ENCODE results near the gene LETM1. TPM values are rescaled to one million over a fixed set of nuclear protein-coding genes. Genes with fewer than 3 reads are reported as not detected.

LETM1 gene
- total and polyA plus RNA-seq, 2 of the 13 experiments (the other 11 are each of a cell fraction or from before 2014, with no cell fraction given): 9.7 to 41.6 TPM

- peak; percentile 29 for TF ChIP-seq ZNF333 (CRISPR knock-in tag; IDR thresholded peaks at IDR 0.05; ENCODE audit: borderline replicate concordance)
- TF ChIP-seq DBP (CRISPR knock-in tag; IDR thresholded peaks at IDR 0.05; ENCODE audit: not compliant biosample characterization): no peak
- no peak for TF ChIP-seq EHMT2 (IDR thresholded peaks at IDR 0.05; ENCODE audit: borderline replicate concordance, low read depth, low read length)
- TF ChIP-seq ZNF883 (CRISPR knock-in tag; IDR thresholded peaks at IDR 0.05; ENCODE audit: not compliant biosample characterization): peak; percentile 18
- TF ChIP-seq, protein P1, sequence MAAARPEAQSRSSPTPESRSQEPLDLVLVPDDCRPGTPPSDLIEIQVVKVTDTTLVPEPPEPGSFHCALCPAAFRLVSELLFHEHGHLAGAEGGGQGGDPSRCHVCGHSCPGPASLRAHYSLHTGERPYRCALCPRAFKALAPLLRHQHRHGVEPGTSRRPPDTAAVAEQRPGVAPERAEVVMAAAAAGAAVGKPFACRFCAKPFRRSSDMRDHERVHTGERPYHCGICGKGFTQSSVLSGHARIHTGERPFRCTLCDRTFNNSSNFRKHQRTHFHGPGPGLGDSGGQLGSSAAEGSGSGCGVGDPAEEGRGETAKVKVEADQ (CRISPR knock-in tag; IDR thresholded peaks at IDR 0.05; ENCODE audit: borderline replicate concordance): no peak
- TF ChIP-seq ZNF792 (CRISPR knock-in tag; IDR thresholded peaks at IDR 0.05): peak; percentile 59
- peak; percentile 97 for TF ChIP-seq ZNF574 (CRISPR knock-in tag; IDR thresholded peaks at IDR 0.05)
- TF ChIP-seq KDM5B (CRISPR knock-in tag; IDR thresholded peaks at IDR 0.05; ENCODE audit: borderline replicate concordance): peak; percentile 43
- peak; percentile 74; the same call in 1 of the 2 replicates for TF ChIP-seq YEATS2 (CRISPR knock-in tag; IDR thresholded peaks at IDR 0.05; ENCODE audit: borderline replicate concordance)
- TF ChIP-seq CSRNP2 (CRISPR knock-in tag; conservative IDR thresholded peaks at IDR 0.05; ENCODE audit: low read depth): no peak
- no peak for TF ChIP-seq SRF (IDR thresholded peaks at IDR 0.05; ENCODE audit: low read depth, low read length)
- TF ChIP-seq, protein P2, sequence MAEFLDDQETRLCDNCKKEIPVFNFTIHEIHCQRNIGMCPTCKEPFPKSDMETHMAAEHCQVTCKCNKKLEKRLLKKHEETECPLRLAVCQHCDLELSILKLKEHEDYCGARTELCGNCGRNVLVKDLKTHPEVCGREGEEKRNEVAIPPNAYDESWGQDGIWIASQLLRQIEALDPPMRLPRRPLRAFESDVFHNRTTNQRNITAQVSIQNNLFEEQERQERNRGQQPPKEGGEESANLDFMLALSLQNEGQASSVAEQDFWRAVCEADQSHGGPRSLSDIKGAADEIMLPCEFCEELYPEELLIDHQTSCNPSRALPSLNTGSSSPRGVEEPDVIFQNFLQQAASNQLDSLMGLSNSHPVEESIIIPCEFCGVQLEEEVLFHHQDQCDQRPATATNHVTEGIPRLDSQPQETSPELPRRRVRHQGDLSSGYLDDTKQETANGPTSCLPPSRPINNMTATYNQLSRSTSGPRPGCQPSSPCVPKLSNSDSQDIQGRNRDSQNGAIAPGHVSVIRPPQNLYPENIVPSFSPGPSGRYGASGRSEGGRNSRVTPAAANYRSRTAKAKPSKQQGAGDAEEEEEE (CRISPR knock-in tag; IDR thresholded peaks at IDR 0.05; ENCODE audit: borderline replicate concordance): no peak
- no peak; the same call in 1 of the 2 replicates for TF ChIP-seq ZNF710 (CRISPR knock-in tag; IDR thresholded peaks at IDR 0.05; ENCODE audit: borderline replicate concordance)
- TF ChIP-seq KMT2A (CRISPR knock-in tag; IDR thresholded peaks at IDR 0.05): peak; percentile 78; the same call in 1 of the 2 replicates
- no peak for TF ChIP-seq ZNF510 (CRISPR knock-in tag; IDR thresholded peaks at IDR 0.05; ENCODE audit: low read depth)
- TF ChIP-seq ZNF709 (CRISPR knock-in tag; IDR thresholded peaks at IDR 0.05): peak; percentile 80
- peak; percentile 67 for TF ChIP-seq AGO2 (optimal IDR thresholded peaks at IDR 0.05; ENCODE audit: low read depth, low read length)
- no peak for TF ChIP-seq SP2 (CRISPR knock-in tag; IDR thresholded peaks at IDR 0.05)
These were observed at the start of gene LETM1 (continued) for GRCh38 chr4:1856071-1856942.
